Suprapubic skin (tissue), 4 donors: Measurements from ENCODE around the gene SORCS2. TPM values are rescaled to one million over a fixed set of nuclear protein-coding genes. Genes with fewer than 3 reads are reported as not detected.

Experiments
- DNase-seq, 2 donors: peaks; one replicate each; pipeline ENCODE4 v3.0.0-alpha.2; 2019; ENCODE audit warnings: low spot score in 2 of 2
- H3K27ac ChIP-seq: fragments of 200-600 bp; sonication (generic); one replicate; pipeline ENCODE4 v1.5.1; 2019
- H3K27me3 ChIP-seq: fragments of 200-600 bp; sonication (generic); one replicate; pipeline ENCODE4 v1.5.1; 2019
- H3K36me3 ChIP-seq: fragments of 200-600 bp; sonication (generic); one replicate; pipeline ENCODE4 v1.5.1; 2019
- H3K4me1 ChIP-seq: fragments of 200-600 bp; sonication (generic); one replicate; pipeline ENCODE4 v1.5.1; 2019
- H3K4me3 ChIP-seq: fragments of 200-600 bp; sonication (generic); one replicate; pipeline ENCODE4 v1.5.1; 2019; ENCODE audit warnings: mild to moderate bottlenecking
- H3K9me3 ChIP-seq: fragments of 200-600 bp; sonication (generic); one replicate; pipeline ENCODE4 v1.5.1; 2019
- EP300 ChIP-seq: sonication (generic); formaldehyde crosslinking; IDR thresholded peaks from one replicate; pipeline ENCODE4 v1.6.1; 2017; ENCODE audit warnings: antibody characterized with exemption
- POLR2A ChIP-seq, 2 donors: fragments of 450-650 bp; IDR thresholded peaks; one replicate each; pipeline ENCODE4 v1.6.1; 2017; ENCODE audit warnings: antibody characterized with exemption in 2 of 2, mild to moderate bottlenecking in 2 of 2, moderate library complexity in 2 of 2
- POLR2AphosphoS5 ChIP-seq, 3 donors: sonication (generic); formaldehyde crosslinking; IDR thresholded peaks; one replicate each; pipeline ENCODE4 v1.6.1; 2017; ENCODE audit warnings: antibody characterized with exemption in 3 of 3
- WGBS: methylation state at CpG from one replicate; pipeline ENCODE4 v1.1.5; 2018; 5-methylcytosine and 5-hydroxymethylcytosine counted together
- total RNA-seq, 4 donors: library from RNA; depleted of rRNA; stranded (reverse); fragments of >200 nt; gene quantifications; one replicate each; pipeline ENCODE4 v1.1.0, GENCODE V29; 2016
- TF ChIP-seq, protein P1 (sequence below), 2 donors: fragments of 200-600 bp in 1 of 2; fragments of 450-650 bp in 1 of 2; sonication (generic) in 1 of 2; IDR thresholded peaks; one replicate each; pipeline ENCODE4 v1.5.1; 2016 to 2019; ENCODE audit warnings: antibody characterized with exemption in 2 of 2, mild to moderate bottlenecking in 1 of 2, moderate library complexity in 1 of 2

SORCS2 gene
- total RNA-seq, 4 donors from 2014 or later: 0.94 to 4.6 (median 1.3) TPM

DNA sequence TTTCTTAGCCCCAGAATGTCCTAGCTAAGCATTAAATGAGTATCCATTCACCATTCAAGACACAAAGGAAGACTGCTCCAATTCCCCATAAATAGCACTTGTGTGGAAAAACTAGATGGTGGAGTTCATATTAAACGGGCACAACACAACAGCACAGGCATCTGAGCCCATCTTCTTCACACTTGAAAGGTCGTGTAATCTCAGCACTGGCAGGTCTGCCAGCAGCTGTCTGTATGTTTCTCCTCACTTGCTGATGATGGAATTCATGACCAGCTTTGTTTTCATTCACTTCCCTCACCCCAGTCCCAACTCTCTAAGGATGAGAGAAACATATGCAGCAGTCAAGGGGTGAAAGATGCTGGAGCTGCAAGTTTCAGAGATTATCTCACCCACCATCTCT is 598.7 kb downstream of the SORCS2 start:
- peak in 1 of 2 donors; percentile 6 for DNase-seq
- H3K27me3 ChIP-seq: no peaks in the 10 kb centered on the region
- H3K4me1 ChIP-seq: no peaks in the 10 kb centered on the region
- no peaks in the 10 kb centered on the region for H3K9me3 ChIP-seq
- 66% methylated on average over 2 of the region's 2 CpGs for WGBS
- peaks cover 22% of the 10 kb centered on the region for H3K36me3 ChIP-seq
- H3K4me3 ChIP-seq: no peak overlapping the region
- TF ChIP-seq EP300 (no peak), POLR2AphosphoS5 (IDR thresholded peaks at IDR 0.05) (no peak), POLR2A (IDR thresholded peaks at IDR 0.05) (no peak)
- TF ChIP-seq, protein P1, sequence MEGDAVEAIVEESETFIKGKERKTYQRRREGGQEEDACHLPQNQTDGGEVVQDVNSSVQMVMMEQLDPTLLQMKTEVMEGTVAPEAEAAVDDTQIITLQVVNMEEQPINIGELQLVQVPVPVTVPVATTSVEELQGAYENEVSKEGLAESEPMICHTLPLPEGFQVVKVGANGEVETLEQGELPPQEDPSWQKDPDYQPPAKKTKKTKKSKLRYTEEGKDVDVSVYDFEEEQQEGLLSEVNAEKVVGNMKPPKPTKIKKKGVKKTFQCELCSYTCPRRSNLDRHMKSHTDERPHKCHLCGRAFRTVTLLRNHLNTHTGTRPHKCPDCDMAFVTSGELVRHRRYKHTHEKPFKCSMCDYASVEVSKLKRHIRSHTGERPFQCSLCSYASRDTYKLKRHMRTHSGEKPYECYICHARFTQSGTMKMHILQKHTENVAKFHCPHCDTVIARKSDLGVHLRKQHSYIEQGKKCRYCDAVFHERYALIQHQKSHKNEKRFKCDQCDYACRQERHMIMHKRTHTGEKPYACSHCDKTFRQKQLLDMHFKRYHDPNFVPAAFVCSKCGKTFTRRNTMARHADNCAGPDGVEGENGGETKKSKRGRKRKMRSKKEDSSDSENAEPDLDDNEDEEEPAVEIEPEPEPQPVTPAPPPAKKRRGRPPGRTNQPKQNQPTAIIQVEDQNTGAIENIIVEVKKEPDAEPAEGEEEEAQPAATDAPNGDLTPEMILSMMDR (IDR thresholded peaks at IDR 0.05): no peak
- no peak overlapping the region for H3K27ac ChIP-seq

Other genes with a start within 250 kb of the SORCS2 start
- gene TADA2B, start 149.2 kb upstream of the SORCS2 start, total RNA-seq: 10 to 100 TPM; 17.5 to 26.6 (median 23.9) TPM
- 10 to 100 TPM; 18.2 to 32.4 (median 25.3) TPM for gene GRPEL1, start 124.5 kb upstream of the SORCS2 start, total RNA-seq
- 100 to 1,000 TPM in 3 of 4 donors, 10 to 100 TPM in 1; 16.4 to 268 (median 137) TPM for gene PSAPL1, start 242.4 kb downstream of the SORCS2 start, total RNA-seq